Endothelial cell of umbilical vein (primary cell): ENCODE results near the gene TRMT2B.

ENCODE experiments used
- CTCF ChIP-seq, 2 donors: IDR thresholded peaks; 1 replicate in 1 of 2; 2 replicates in 1 of 2; pipeline ENCODE4 v1.5.1; 2011; ENCODE audit warnings: low read length in 2 of 2, mild to moderate bottlenecking in 2 of 2, moderate library complexity in 2 of 2, control low read depth in 1 of 2, inconsistent platforms in 1 of 2, low read depth in 1 of 2; ENCODE audit not compliant: insufficient read depth in 1 of 2; ENCODE audit errors: extremely low read depth in 1 of 2
- EZH2 ChIP-seq: IDR thresholded peaks from 2 replicates; pipeline ENCODE4 v1.6.1; 2012; ENCODE audit warnings: borderline replicate concordance, low read depth, mild to moderate bottlenecking, moderate library complexity, low read length, inconsistent platforms; ENCODE audit not compliant: severe bottlenecking
- MAX ChIP-seq: IDR thresholded peaks from 2 replicates; pipeline ENCODE4 v1.6.1; 2011; ENCODE audit not compliant: insufficient read depth, insufficient read length
- POLR2A ChIP-seq: IDR thresholded peaks from 2 replicates; pipeline ENCODE4 v1.6.1; 2012; ENCODE audit warnings: low read depth, mild to moderate bottlenecking, control low read depth, low read length
- POLR2AphosphoS5 ChIP-seq: IDR thresholded peaks from 2 replicates; pipeline ENCODE4 v1.6.1; 2012; ENCODE audit warnings: low read depth, mild to moderate bottlenecking, control low read depth, low read length, moderate library complexity; ENCODE audit not compliant: insufficient read depth

DNA sequence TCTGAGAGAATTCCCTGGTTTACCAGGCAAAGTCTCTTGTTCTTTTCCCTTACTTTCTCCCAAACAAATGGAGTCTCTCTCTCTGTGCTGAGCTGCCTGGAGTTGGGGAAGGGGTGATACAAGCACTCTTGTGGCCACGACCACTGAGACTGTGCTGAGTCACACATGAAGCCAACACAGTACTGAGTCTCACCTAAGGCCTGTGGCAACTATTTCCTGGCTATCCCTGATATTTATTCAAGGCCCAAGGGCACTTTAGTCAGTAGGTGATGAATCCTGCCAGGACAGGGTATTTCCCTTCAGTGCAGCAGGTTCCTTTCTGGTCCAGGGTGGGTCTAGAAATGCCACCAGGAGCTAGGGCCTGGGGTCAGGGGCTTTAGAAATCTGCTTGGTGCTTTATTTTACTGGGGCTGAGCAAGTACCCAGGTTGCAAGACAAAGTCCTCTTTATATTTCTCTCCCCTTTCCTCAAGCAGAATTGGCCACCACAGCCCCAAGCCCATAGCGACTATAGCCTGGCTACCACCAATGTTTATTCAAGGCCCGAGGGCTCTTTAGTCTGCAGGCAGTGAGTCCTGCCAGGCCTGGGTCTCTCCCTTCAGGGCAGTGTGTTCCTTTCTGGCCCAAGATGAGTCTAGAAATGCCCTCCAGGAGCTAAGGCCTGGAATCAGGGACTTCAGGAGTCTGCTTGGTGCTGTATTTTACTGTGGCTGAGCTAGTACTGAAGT, 71.9 kb downstream of the TRMT2B start:
- TF ChIP-seq CTCF (IDR thresholded peaks at IDR 0.05; ENCODE audit: extremely low read depth in 1 of 2, insufficient read depth in 1 of 2, low read depth in 1 of 2, low read length in 2 of 2) = no peak
- no peak for TF ChIP-seq EZH2
- no peak for TF ChIP-seq POLR2AphosphoS5
- TF ChIP-seq POLR2A = no peak
- TF ChIP-seq MAX = no peak
